Measurements from ENCODE around the gene CDH18. TPM values are rescaled to one million over a fixed set of nuclear protein-coding genes. Genes with fewer than 3 reads are reported as not detected.

Gene CDH18
- total RNA-seq, 2 experiments from 2014 or later: not detected

GRCh38 chr5:19886123-19886917 is 101.7 kb downstream of the CDH18 start:
- no peak overlapping the region for H2AFZ ChIP-seq (ENCODE audit: low read length)
- POLR2A ChIA-PET: interaction anchor here (0.5 to 0.8 kb wide), 3 partner anchors 16 to 769 kb away, joined by 3 to 4 read pairs (median 3); no protein-coding TSS in a partner anchor
- H4K20me1 ChIP-seq (ENCODE audit: insufficient read depth, low read length): no peaks in the 10 kb centered on the region
- BruUV-seq (replicated peaks): no TSS peak
- CTCF ChIA-PET (ENCODE audit: unreplicated experiment): no interaction called here
- no peak overlapping the region for H3K4me2 ChIP-seq (ENCODE audit: low read length)
- no peaks in the 10 kb centered on the region for H3K4me1 ChIP-seq (ENCODE audit: insufficient read depth, low read length, poor library complexity, severe bottlenecking)
- H3K4me3 ChIP-seq (ENCODE audit: low read depth, low read length, poor library complexity, severe bottlenecking): no peak overlapping the region
- H3K27ac ChIP-seq (ENCODE audit: low read depth, low read length, poor library complexity, severe bottlenecking): no peak overlapping the region
- H3K36me3 ChIP-seq (ENCODE audit: insufficient read depth, low read length): no peaks in the 10 kb centered on the region
- H3K9me2 ChIP-seq (ENCODE audit: insufficient read depth, low read length): no peaks in the 10 kb centered on the region
- no peak for TF ChIP-seq CTCF (conservative IDR thresholded peaks at IDR 0.05; ENCODE audit: low read length)
- TF ChIP-seq EZH2phosphoT487 (IDR thresholded peaks at IDR 0.05; ENCODE audit: borderline replicate concordance, low read depth, low read length): no peak
- no peaks in the 10 kb centered on the region for H3K9me3 ChIP-seq (ENCODE audit: low read length)
- no peaks in the 10 kb centered on the region for H3K79me2 ChIP-seq (ENCODE audit: insufficient read depth, low read depth, low read length)
- intact Hi-C loops (cut with micrococcal nuclease; ENCODE audit: unreplicated experiment): no loop called here
- no peak for DNase-seq (ENCODE audit: low spot score)

- Histone ChIP-seq H3K27ac (ENCODE audit: low read depth, low read length, poor library complexity, severe bottlenecking) (no peak overlapping the region), H3K4me3 (ENCODE audit: low read depth, low read length, poor library complexity, severe bottlenecking) (no peak overlapping the region), H3K79me2 (ENCODE audit: insufficient read depth, low read depth, low read length) (no peaks in the 10 kb centered on the region), H3K9me3 (ENCODE audit: low read length) (no peaks in the 10 kb centered on the region), H2AFZ (ENCODE audit: low read length) (no peak overlapping the region), H3K36me3 (ENCODE audit: insufficient read depth, low read length) (no peaks in the 10 kb centered on the region), H3K9me2 (ENCODE audit: insufficient read depth, low read length) (no peaks in the 10 kb centered on the region), H4K20me1 (ENCODE audit: insufficient read depth, low read length) (no peaks in the 10 kb centered on the region), H3K4me1 (ENCODE audit: insufficient read depth, low read length, poor library complexity, severe bottlenecking) (no peaks in the 10 kb centered on the region), H3K4me2 (ENCODE audit: low read length) (no peak overlapping the region)
- DNase-seq (ENCODE audit: low spot score): no peak
- no TSS peak for BruUV-seq (replicated peaks)
- POLR2A ChIA-PET: no interaction called here
- TF ChIP-seq CTCF (conservative IDR thresholded peaks at IDR 0.05; ENCODE audit: low read length) (no peak), EZH2phosphoT487 (IDR thresholded peaks at IDR 0.05; ENCODE audit: borderline replicate concordance, low read depth, low read length) (no peak)
- CTCF ChIA-PET (ENCODE audit: unreplicated experiment): no interaction called here
- intact Hi-C loops (cut with micrococcal nuclease; ENCODE audit: unreplicated experiment): no loop called here
These were observed 102.8 kb downstream of the CDH18 start for GRCh38 chr5:19885040-19885824.
